Stimulated activated CD8-positive, alpha-beta memory T cell treated with anti-CD3 and anti-CD28 coated beads, Interleukin-12 subunit alpha, Interleukin-12 subunit beta, amount 100 ng/mL, for 1 hour (primary cell): ENCODE results near the gene ZNF319.
A peak's percentile ranks its signal among the peaks of the same experiment; 100 is the strongest.
"Not testable (repeated sequence)": the region's sequence is repeated elsewhere in the genome, so short reads cannot be mapped to it uniquely, and the experiment has no call there.

Experiments
- DNase-seq: peaks from one replicate; pipeline ENCODE4 v3.0.0-alpha.2; 2020; ENCODE audit warnings: low read depth

Gene ZNF319

GRCh38 chr16:58021661-58022551 is 21.4 kb upstream of the ZNF319 start:
- DNase-seq = no peak

GRCh38 chr16:58020628-58021521 is 20.4 kb upstream of the ZNF319 start:
- DNase-seq = no peak

DNA sequence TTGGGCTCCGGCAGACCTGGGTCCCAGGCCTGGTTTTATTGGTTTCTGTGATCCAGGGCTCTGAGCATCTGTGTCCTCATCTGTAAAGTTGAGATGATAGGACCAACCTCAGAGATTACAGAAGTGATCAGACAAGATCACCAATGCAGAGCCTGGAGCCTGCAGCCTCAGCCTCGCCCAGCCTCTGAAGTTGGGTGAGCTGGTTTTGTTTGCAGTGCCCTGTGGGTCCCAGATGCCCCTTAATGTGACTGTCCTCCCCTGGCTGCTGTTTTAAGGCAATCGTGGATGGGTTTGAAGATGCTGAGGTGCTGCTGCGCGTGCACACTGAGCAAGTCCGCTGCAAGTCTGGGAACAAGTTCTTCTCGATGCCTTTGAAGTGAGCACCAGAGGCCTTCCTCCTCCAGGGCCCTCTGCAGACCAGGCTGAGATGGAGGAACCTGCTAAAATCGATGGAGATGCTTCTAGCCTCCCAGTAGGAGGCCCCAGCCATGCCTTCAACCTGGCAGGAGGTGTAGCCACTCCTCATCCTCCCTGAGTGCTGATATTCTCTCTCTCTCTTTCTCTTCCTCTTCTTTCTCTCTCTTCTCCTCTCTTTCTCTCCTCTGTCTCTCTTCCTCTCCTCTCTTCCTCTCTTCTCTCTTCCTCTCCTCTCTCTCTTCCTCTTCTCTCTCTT is 19.5 kb upstream of the ZNF319 start:
- DNase-seq = no peak

DNA sequence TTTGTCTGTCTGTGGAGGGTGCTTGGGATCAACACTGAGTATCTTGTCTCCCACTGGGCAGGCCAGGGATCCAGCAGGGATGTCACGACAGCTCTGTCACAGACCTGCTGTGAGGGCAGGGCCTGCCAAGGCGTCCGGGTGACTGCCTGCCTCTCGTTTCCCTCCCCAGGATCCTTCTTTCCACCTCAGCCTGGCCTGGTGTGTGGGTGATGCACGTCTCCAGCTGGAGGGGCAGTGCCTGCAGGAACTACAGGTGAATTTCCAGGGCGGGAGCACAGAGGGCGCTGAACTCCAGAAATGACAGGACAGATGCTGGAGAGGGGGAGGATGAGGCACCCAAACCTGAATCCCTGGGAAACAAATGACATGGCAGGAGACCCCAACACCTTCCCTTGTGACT is 18.3 kb upstream of the ZNF319 start:
- DNase-seq = no peak

- DNase-seq = no peak
Observed at GRCh38 chr16:58016840-58017446, 16.5 kb upstream of the ZNF319 start.

DNA sequence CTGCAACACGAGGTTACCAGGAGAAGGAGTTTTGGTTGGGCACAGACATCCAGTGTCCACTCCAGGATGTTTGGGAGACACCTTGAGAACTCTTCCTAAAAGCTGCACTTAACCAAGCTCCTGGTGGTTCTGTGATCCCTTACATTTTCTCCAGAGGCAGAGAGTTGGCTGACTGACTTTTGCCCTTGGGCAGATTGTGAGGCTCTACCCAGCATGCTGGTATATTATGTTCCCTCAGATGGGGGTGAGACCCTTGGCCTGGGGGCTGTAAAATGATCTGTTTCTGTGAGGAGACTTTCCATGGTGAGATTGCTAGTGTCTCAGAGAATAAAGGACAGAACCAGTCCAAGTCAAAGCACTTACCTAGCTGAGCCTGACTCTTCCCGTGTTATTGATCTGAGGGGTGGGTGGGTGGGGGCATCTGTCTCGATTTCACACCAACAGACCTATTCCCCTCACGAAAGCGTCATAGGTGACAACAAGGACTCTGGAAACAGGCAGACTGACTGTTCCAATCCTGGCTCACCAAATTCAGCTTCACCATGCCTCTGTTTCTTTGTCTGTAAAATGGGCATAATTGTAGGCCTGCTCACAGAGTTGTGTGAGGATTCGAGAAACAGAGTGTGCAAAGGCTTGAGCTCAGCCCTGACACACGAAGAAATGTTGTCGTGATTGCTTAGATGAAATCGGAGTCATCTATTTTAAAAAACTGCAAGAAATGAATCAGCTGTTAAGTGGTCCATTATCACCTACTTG is 12.9 kb upstream of the ZNF319 start:
- no peak for DNase-seq

DNA sequence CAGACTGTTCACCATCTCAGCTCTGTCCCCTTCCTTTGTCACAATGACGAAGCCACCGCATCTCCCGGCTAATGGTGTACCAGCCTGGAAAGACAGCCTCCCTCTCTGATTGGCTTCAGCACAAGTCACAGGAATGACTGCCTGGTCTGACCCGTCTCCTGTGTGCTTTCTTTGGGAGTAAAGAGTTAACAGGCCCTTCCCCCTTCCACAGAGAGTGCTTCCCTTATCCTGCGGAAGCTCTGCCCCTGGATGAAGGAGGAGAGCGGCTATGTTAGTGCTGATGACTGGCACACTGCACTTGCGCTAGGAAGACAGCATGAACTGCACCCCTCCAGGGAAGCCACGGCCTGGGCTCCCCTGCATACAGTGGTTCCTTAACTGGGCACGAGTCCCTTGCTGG is 12.0 kb upstream of the ZNF319 start:
- DNase-seq = no peak

DNA sequence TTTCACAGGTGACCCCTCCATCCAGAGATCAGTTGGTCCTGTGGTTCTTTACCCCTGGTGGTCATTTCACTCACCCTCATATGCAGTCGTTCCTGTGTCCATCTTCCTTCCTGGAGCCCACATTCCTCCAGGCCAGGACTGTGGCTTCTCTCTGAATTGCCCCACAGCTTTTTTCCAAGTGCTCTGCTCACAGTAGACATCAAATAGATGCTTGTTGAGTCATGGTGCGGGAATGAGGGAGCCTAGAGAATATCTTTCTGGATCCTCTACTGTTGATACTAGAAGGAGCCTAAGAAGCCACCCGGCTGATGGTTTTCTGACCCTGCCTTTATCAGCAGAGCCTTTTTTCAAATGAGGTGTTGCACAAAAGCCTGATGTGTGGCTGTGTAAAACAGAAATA is 11.2 kb upstream of the ZNF319 start:
- no peak for DNase-seq

GRCh38 chr16:58010886-58011285 is 10.4 kb upstream of the ZNF319 start:
- no peak for DNase-seq

DNA sequence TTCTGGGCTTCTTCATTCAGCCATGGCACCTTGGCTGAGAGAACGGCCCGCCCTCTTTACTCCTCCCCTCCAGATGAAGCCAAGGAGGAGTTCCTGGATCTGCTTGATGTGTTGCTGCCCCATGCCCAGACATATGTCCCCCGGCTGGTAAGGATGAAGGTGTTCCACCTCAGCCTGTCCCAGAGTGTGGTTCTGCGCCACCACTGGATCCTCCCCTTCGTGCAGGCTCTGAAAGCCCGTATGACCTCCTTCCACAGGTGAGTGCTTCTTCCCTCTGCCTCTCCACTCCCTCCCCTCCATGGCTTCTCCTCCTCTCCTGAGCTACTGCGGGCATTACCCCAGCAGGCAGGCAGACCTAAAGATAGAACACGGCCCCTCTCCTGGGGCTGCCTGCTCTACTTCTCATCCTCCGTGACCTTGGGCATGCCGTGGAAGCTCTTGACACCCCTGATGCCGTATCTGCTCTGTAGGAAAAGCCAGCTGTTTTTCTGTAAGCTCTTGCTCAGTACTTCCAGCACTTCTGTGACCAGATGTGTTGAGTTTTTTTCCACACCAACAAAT is 9.5 kb upstream of the ZNF319 start:
- no peak for DNase-seq

DNA sequence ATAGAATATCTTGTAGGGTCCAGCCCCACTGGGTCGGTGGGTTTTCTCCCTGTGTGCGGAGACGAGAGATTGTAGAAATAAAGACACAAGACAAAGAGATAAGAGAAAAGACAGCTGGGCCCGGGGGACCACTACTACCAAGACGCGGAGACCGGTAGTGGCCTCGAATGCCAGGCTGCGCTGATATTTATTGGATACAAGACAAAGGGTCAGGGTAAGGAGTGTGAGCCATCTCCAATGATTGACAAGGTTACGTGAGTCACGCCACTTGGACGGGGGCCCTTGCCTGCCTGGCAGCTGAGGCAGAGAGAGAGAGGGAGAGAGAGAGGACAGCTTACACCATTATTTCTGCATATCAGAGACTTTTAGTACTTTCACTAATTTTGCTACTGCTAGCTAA is 4.3 kb upstream of the ZNF319 start:
- DNase-seq = not testable (repeated sequence)

DNA sequence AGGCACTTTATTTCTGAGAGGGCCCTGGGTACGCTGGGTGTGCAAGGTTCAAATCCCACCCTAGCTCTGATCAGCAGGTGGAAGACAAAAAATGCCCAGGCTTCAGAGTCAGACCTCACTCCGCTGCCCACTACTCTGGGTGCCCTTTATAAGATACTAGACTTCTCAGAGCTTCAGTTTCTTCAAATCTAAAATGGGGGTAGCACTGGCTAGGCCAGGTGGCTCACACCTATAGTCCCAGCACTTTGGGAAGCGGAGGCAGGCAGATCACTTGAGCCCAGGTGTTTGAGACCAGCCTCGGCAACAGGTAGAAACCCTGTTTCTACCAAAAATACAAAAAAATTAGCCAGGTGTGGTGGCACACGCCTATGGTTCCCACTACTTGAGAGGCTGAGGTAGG is 2.5 kb upstream of the ZNF319 start:
- DNase-seq = no peak

DNA sequence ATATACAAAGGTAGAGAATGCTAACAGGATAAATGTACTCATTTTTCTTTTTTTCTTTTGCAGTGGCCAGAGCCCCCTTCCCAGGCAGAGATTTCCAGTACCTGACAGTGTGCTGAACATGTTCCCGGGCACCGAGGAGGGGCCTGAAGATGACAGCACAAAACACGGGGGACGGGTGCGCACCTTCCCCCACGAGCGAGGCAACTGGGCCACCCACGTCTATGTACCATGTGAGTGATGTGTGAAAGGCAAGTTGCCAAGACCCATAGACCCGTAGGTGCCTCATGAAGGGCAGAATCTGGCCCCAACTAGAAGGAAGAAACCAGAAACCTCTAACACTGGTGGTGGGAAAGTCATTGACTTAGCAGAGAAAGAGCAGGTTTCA is 1.9 kb upstream of the ZNF319 start:
- no peak for DNase-seq

DNA sequence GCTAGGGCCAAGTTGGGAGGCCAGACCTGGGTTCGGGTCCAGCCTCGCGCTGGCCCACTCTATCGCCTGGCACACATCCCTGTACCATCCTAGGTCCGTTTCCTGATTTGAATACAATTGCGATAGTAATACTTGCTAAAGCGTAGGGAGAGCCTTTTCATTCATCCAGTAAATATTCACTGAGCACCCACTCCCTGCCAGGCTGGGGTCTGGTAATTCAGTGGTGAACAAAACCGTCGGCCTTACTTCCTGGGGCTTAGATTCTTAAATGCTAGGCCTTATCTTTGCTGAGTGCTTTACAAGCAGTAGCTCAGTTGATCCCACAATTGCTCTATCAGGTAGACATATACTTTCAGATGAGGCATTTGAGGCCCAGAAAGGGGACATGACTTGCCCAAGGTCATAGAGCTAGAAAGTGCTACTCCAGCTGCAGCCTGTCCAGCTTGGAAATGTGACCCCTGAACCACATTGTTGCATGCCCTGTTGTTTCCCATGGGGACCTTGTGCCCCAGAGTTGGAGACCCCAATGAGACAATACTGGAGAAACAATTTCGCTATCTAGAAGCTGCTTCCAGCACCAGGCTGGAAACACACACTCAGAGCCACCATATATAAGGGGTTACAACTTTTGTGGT is 1.4 kb upstream of the ZNF319 start:
- no peak for DNase-seq

DNA sequence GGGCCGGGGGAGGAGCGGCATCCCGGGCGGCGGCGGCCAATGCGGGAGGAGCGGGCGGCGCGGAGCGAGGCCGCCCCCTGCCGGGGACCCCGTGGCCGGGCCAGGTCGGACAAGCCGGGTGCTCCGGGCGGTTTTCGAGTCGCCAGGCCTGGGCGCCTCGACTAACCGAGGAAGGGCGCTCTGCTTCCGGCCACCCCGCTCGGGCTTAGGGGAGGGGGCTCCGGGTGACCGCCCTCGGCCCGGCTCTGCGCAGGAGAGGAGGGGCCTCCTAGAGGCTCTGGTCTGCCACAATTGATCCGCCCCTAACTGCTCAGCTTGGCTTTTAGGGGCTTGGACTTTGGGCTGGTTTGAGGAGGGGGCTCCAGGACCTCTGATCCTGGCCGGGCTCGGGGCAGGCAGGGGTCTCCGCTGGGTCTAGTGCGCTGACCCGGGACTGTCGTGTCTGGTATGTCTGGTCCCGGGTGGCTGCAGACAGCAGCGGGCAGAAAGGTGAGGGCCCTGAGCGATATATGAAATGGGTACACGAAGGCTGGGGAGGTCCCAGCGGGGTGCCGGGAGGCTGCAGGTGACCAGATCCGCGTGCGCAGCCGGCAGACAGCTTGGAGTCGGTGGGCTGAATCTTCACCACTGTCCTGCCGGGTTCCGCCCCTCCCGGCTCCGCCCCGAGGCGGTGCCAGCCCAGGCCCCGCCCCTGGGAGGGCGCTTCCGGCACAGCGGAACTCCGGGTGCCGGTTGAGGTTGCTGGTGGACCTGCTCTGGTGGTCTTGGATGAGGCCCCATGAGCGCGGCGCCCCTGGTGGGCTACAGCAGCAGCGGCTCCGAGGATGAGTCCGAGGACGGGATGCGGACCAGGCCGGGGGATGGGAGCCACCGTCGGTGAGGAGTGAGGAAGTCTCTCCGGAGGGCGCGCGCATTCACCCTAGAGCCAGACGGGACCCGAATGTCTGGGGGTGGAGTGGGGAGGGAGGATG is 519 bp upstream of the ZNF319 start, which contains the start of gene USB1:
TSS of gene USB1 (plus strand) at position 702 of the 971 bp plus-strand sequence. CDS start at position 779, 77 bp downstream.
- DNase-seq = peak; percentile 61

- DNase-seq = no peak
Observed at GRCh38 chr16:57999366-57999970, 1.0 kb downstream of the ZNF319 start.

DNA sequence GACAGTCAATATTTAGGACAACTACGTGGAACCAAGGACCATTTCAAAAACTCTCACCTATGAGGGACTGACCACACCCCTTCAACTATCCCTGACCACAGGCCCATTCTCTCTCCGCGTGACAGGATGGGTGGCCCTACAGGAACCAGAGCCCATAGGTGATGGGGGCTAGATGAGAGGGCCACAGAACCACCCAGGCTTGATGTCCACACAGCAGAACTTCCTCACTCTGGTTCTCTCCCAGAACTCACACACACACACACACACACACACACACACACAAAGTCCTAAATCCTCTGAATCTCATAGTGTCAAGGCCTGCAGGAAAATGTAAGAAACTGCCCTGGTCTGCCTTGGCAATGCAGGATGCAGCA is 1.5 kb downstream of the ZNF319 start:
- no peak for DNase-seq

GRCh38 chr16:57998486-57998885 is 2.0 kb downstream of the ZNF319 start:
- peak; percentile 33 for DNase-seq
